Lower leg skin (tissue), 3 donors: ENCODE results near the gene SCN1B.

Experiments used
- CTCF ChIP-seq, 3 donors: fragments of 450-650 bp; IDR thresholded peaks; one replicate each; pipeline ENCODE4 v1.5.1; 2016; ENCODE audit warnings: antibody characterized with exemption in 3 of 3, mild to moderate bottlenecking in 3 of 3, moderate library complexity in 2 of 3
- POLR2A ChIP-seq, 2 donors: fragments of 450-650 bp; IDR thresholded peaks; one replicate each; pipeline ENCODE4 v1.6.1; 2016 to 2017; ENCODE audit warnings: antibody characterized with exemption in 2 of 2, mild to moderate bottlenecking in 1 of 2, moderate library complexity in 1 of 2

- TF ChIP-seq CTCF (IDR thresholded peaks at IDR 0.05) (no peak), POLR2A (IDR thresholded peaks at IDR 0.05) (no peak)
These were observed 38.8 kb downstream of the SCN1B start for GRCh38 chr19:35068941-35069634.
